Measurements from ENCODE around the gene OR52D1. TPM values are rescaled to one million over a fixed set of nuclear protein-coding genes. Genes with fewer than 3 reads are reported as not detected.

OR52D1 gene
- polyA plus RNA-seq, 1 donor (not counting 4 experiments of a cell fraction or from before 2014, with no cell fraction given) = not detected

DNA sequence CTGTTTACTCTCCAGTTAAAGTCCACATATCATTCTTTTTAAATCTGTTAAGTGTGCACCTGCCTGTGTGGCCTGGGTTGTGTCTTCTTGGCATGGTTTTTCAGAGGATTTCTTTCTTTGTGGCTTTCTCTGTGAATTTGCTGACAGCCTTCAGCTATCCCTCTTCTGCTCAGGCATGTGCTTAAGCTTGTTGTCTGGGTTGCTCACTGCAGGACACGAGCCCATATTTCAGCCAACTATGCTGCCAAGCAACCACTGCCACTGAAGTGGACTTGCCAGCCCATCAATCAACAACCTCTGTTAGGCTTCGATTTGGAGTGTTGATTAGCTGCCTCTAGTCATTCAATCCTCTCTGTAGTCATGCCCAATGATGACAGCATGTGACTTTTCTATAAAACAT lies 21.0 kb upstream of the OR52D1 start:
- no peak for FAIRE-seq

DNA sequence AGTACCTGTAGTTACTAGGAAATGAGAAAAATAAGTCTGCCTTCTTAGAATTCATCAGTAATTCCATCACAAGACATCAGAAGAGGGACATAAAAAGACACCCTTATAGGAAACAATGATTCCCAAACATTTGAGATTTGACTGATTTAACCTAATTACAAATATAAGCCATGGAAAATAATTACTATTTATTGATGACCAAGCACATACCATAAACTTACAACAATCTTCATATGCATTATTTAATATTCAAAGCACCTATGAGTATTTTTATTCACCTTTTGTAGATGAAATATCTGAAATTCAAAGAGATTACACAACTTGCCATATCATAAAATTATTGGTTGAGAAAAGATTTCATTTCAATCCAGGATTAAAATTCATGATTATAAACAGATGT lies 14.6 kb upstream of the OR52D1 start:
- H4K20me1 ChIP-seq (ENCODE audit: control insufficient read depth, extremely low read depth, insufficient read depth, low read length) = no peaks in the 10 kb centered on the region
- H3K9me1 ChIP-seq (ENCODE audit: control insufficient read depth, extremely low read depth, insufficient read depth, low read length) = no peaks in the 10 kb centered on the region
- no peak overlapping the region for H2AFZ ChIP-seq (ENCODE audit: control insufficient read depth, low read length)
- DNase-seq (ENCODE audit: low read depth, low spot score) (no peak), FAIRE-seq (no peak)
- no peak overlapping the region for H3K4me3 ChIP-seq (ENCODE audit: control insufficient read depth in 2 of 3, extremely low read depth in 1 of 3, insufficient read depth in 2 of 3, low read depth in 1 of 3, low read length in 3 of 3)
- no peak overlapping the region for H3K4me2 ChIP-seq (ENCODE audit: control insufficient read depth, extremely low read depth, insufficient read depth, low read depth, low read length)
- H3K27me3 ChIP-seq (ENCODE audit: control insufficient read depth, extremely low read depth, insufficient read depth, low read length) = no peaks in the 10 kb centered on the region
- TF ChIP-seq EZH2 (IDR thresholded peaks at IDR 0.05; ENCODE audit: low read length) = no peak
- TF ChIP-seq, protein P1, sequence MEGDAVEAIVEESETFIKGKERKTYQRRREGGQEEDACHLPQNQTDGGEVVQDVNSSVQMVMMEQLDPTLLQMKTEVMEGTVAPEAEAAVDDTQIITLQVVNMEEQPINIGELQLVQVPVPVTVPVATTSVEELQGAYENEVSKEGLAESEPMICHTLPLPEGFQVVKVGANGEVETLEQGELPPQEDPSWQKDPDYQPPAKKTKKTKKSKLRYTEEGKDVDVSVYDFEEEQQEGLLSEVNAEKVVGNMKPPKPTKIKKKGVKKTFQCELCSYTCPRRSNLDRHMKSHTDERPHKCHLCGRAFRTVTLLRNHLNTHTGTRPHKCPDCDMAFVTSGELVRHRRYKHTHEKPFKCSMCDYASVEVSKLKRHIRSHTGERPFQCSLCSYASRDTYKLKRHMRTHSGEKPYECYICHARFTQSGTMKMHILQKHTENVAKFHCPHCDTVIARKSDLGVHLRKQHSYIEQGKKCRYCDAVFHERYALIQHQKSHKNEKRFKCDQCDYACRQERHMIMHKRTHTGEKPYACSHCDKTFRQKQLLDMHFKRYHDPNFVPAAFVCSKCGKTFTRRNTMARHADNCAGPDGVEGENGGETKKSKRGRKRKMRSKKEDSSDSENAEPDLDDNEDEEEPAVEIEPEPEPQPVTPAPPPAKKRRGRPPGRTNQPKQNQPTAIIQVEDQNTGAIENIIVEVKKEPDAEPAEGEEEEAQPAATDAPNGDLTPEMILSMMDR (optimal IDR thresholded peaks at IDR 0.05 in 1 of 3, IDR thresholded peaks at IDR 0.05 in 1 of 3, conservative IDR thresholded peaks at IDR 0.05 in 1 of 3; ENCODE audit: extremely low read depth in 1 of 3, insufficient read depth in 2 of 3, low read length in 3 of 3) = no peak
- no peaks in the 10 kb centered on the region for H3K36me3 ChIP-seq (ENCODE audit: control insufficient read depth in 2 of 2, extremely low read depth in 1 of 2, insufficient read depth in 2 of 2, low read length in 2 of 2)
- H3K9ac ChIP-seq (ENCODE audit: control insufficient read depth, extremely low read depth, insufficient read depth, low read length) = no peak overlapping the region
- no peaks in the 10 kb centered on the region for H3K4me1 ChIP-seq (ENCODE audit: control insufficient read depth, extremely low read depth, insufficient read depth, low read length)
- no peaks in the 10 kb centered on the region for H3K79me2 ChIP-seq (ENCODE audit: control insufficient read depth, insufficient read depth, low read length)
- H3K27ac ChIP-seq (ENCODE audit: control insufficient read depth, insufficient read depth, low read length) = no peak overlapping the region
- dilution Hi-C loops (cut with MboI; ENCODE audit: extremely low pct_ligation_motif_present, low sequenced_read_pairs) = no loop called here
- no peaks in the 10 kb centered on the region for H3K9me3 ChIP-seq (ENCODE audit: control insufficient read depth, low read depth, low read length)

More for the DNA sequence above, 21.0 kb upstream of the OR52D1 start:
- TF ChIP-seq EZH2 (IDR thresholded peaks at IDR 0.05; ENCODE audit: low read length) = no peak
- TF ChIP-seq, protein P1 (optimal IDR thresholded peaks at IDR 0.05 in 1 of 3, IDR thresholded peaks at IDR 0.05 in 1 of 3, conservative IDR thresholded peaks at IDR 0.05 in 1 of 3; ENCODE audit: extremely low read depth in 1 of 3, insufficient read depth in 2 of 3, low read length in 3 of 3) = no peak
- Histone ChIP-seq H3K4me3 (ENCODE audit: control insufficient read depth in 2 of 3, extremely low read depth in 1 of 3, insufficient read depth in 2 of 3, low read depth in 1 of 3, low read length in 3 of 3) (no peak overlapping the region), H3K9me1 (ENCODE audit: control insufficient read depth, extremely low read depth, insufficient read depth, low read length) (no peaks in the 10 kb centered on the region), H3K79me2 (ENCODE audit: control insufficient read depth, insufficient read depth, low read length) (no peaks in the 10 kb centered on the region), H3K9ac (ENCODE audit: control insufficient read depth, extremely low read depth, insufficient read depth, low read length) (no peak overlapping the region), H3K4me1 (ENCODE audit: control insufficient read depth, extremely low read depth, insufficient read depth, low read length) (no peaks in the 10 kb centered on the region), H4K20me1 (ENCODE audit: control insufficient read depth, extremely low read depth, insufficient read depth, low read length) (no peaks in the 10 kb centered on the region), H3K36me3 (ENCODE audit: control insufficient read depth in 2 of 2, extremely low read depth in 1 of 2, insufficient read depth in 2 of 2, low read length in 2 of 2) (no peaks in the 10 kb centered on the region), H3K27ac (ENCODE audit: control insufficient read depth, insufficient read depth, low read length) (no peak overlapping the region), H3K9me3 (ENCODE audit: control insufficient read depth, low read depth, low read length) (no peaks in the 10 kb centered on the region), H3K27me3 (ENCODE audit: control insufficient read depth, extremely low read depth, insufficient read depth, low read length) (no peaks in the 10 kb centered on the region), H2AFZ (ENCODE audit: control insufficient read depth, low read length) (no peak overlapping the region), H3K4me2 (ENCODE audit: control insufficient read depth, extremely low read depth, insufficient read depth, low read depth, low read length) (no peak overlapping the region)
- dilution Hi-C loops (cut with MboI; ENCODE audit: extremely low pct_ligation_motif_present, low sequenced_read_pairs) = no loop called here
- no peak for DNase-seq (ENCODE audit: low read depth, low spot score)
